ENCODE data around the gene NEK4. TPM values are rescaled to one million over a fixed set of nuclear protein-coding genes. Genes with fewer than 3 reads are reported as not detected.

NEK4 gene
- polyA plus RNA-seq, 3 donors from 2014 or later: 0.77 to 10.1 (median 5.1) TPM

DNA sequence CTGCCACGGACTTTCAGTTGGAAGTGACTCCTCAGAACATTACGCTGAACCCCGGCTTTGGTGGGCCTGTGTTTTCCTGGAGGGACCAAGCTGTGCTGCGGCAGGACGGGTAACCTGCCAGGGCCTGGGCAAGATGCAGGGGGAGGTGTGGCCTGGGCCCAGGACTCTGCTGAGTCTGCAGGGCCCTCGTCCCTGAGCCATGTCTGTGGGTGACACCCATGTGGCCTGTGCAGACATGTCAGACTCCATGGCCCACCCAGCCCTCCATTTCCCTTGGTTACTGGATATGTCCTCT lies 19.0 kb upstream of the NEK4 start:
- Mint-ChIP-seq H3K27ac (no peak overlapping the region), H3K36me3 (no peaks in the 10 kb centered on the region), H3K4me1 (no peaks in the 10 kb centered on the region), H3K9me3 (no peaks in the 10 kb centered on the region), H3K27me3 (ENCODE audit: low read depth in 3 of 3) (peaks cover 2 to 3% (median 2%) of the 10 kb centered on the region in 3 donors), H3K4me3 (no peak overlapping the region)
- DNase-seq: no peak

DNA sequence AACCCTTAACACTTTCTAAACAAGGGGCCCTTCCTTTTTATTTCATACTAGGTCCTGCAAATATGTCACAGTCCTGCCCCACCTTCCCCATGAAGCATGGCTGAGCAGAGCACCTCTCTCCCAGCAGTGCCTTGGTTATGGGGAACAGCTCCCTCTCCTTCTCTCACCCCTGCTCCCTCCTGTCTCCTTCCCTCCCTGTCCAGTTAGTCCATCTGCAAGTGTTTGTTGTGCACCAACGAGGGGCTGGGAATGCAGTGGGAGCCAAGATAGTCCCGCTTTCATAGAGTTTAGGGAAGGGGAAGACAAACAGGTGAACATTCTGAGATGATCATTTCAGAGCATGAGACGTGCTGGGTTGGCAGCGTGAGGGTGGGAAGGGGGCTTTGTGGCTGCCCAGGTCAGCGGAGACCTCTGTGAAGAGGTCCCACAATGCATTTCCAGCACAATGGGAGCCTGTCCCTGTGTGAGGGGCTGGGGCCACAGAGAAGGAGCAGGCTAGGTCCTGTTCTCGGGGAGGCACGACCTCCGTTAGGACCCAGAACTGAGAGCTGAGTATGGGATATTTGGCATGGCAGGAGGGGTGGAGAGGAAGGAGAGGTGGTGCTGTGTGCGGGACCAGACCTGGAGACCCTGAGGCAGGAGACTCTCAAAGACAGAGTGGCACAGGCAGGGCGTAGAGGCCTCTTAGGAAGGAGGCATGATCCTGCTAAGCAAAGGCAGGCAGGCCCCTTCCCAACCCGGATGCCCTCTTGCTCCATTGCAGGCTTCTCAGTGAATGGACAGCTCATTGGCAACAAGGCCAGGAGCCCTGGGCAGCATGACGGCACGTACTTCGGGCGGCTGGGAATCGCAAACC lies 18.4 kb upstream of the NEK4 start:
- no peak overlapping the region for H3K27ac Mint-ChIP-seq
- H3K27me3 Mint-ChIP-seq (ENCODE audit: low read depth in 3 of 3): peaks cover 2 to 4% (median 3%) of the 10 kb centered on the region in 3 donors
- no peaks in the 10 kb centered on the region for H3K9me3 Mint-ChIP-seq
- DNase-seq: no peak
- H3K36me3 Mint-ChIP-seq: no peaks in the 10 kb centered on the region
- no peaks in the 10 kb centered on the region for H3K4me1 Mint-ChIP-seq
- H3K4me3 Mint-ChIP-seq: no peak overlapping the region

DNA sequence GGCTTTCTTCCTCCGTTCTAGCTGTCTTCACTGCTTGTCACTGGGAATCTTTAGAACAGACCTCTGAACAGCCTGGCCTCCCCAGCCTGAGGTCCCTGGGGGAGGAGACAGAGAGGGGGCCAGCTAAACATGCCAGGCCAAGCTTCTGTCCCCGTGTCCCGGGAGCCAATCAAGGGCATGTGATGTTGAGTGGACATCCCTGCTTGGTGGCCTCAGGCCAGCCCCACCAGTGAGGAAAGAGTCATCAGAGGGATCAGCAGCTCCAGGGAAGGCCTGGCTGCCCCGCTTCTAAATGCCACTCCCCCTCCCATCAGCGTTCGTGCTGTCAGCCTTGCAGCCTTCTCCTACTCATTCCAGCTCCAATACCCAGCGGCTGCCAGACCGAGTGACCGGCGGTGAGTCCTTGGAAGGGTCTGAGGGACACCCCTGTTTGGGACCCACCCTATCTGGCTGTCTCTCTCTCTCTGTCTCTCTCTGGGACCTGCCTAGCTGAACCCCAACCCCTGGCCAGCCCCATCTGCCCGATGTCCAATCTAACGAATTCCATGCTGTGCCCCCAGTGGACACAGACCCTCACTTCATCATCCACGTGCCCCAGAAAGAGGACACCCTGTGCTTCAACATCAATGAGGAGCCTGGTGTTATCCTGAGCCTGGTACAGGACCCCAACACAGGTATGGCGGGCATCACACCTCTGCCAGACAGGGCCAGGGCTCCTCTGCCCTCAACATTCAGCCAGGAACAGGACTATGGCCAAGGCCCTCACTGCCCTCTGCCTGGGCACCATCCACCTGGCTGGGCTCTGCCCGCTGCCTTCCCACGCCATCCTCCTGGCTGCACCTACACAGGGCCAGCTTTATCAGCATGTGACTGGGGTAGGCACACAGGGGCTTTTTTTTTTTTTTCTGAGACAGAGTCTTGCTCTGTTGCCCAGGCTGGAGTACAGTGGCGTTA lies 17.2 kb upstream of the NEK4 start:
- Mint-ChIP-seq H3K4me1 (no peaks in the 10 kb centered on the region), H3K9me3 (no peaks in the 10 kb centered on the region), H3K36me3 (no peaks in the 10 kb centered on the region), H3K27ac (no peak overlapping the region), H3K27me3 (ENCODE audit: low read depth in 3 of 3) (peaks cover 2 to 4% (median 3%) of the 10 kb centered on the region in 3 donors), H3K4me3 (no peak overlapping the region)
- no peak for DNase-seq

DNA sequence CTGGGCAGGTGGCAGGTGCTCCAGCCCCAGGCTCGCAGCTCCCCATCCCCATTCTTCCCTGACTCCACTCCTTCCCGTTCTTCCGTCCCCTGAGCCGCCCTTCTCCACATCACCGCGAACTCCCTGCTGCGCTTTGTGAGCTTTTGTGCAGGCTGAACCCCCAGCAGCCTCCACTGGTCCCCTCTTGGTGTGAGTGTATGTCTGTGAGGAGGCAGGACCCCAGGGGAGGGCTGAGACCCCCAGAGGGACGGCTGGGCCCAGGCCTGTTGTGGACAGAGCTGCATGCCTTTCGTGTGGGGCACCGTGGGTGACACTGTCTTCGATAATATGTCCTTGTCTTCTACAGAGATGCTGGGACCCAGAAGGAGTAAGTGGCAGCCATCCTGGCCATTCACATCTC lies 16.5 kb upstream of the NEK4 start:
- no peak for DNase-seq
- Mint-ChIP-seq H3K4me3 (no peak overlapping the region), H3K27me3 (ENCODE audit: low read depth in 3 of 3) (peaks cover 2 to 4% (median 3%) of the 10 kb centered on the region in 3 donors), H3K27ac (no peak overlapping the region), H3K4me1 (no peaks in the 10 kb centered on the region), H3K36me3 (no peaks in the 10 kb centered on the region), H3K9me3 (no peaks in the 10 kb centered on the region)

DNA sequence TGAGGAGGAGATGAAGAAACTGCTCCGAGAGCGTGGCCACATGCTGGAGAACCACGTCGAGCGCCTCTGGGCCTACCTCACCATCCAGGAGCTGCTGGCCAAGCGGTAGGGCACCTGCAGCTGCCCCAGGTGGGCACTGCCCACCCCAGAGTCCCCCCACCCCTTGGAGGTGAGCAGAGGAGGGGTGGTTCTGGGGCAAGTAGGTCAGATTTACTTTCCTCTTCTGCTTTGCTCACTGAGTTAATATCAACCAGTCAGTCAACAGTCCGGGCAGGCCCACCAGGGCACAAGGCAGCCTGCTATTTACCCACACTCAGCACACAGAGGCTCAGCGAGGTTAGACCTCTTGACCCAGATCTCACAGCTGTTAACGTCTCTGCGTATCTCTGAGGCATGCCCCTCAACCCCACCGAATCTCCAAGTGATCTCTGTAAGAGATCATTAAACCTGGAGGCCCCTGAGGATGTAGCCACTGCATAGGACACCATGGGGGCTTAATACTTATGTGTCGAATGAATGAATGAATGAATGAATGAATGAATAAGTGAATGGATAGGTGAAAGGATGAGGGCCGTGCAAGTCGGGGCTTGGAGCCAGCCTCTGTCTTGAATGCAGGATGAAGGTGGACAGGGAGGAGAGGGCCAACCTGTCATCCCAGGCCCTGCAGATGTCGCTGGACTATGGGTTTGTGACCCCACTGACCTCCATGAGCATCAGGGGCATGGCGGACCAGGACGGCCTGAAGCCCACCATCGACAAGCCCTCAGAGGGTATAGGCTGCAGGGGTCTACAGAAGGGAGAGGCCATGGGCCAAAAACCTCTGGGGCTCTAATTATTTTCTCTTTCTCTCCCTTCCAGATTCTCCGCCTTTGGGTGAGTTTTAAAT lies 15.8 kb upstream of the NEK4 start:
- Mint-ChIP-seq H3K27ac (no peak overlapping the region), H3K4me1 (peaks cover 0 to 6% of the 10 kb centered on the region in 2 donors), H3K9me3 (no peaks in the 10 kb centered on the region), H3K27me3 (ENCODE audit: low read depth in 3 of 3) (peaks cover 0 to 4% (median 3%) of the 10 kb centered on the region in 3 donors), H3K4me3 (no peak overlapping the region), H3K36me3 (no peaks in the 10 kb centered on the region)
- no peak for DNase-seq

DNA sequence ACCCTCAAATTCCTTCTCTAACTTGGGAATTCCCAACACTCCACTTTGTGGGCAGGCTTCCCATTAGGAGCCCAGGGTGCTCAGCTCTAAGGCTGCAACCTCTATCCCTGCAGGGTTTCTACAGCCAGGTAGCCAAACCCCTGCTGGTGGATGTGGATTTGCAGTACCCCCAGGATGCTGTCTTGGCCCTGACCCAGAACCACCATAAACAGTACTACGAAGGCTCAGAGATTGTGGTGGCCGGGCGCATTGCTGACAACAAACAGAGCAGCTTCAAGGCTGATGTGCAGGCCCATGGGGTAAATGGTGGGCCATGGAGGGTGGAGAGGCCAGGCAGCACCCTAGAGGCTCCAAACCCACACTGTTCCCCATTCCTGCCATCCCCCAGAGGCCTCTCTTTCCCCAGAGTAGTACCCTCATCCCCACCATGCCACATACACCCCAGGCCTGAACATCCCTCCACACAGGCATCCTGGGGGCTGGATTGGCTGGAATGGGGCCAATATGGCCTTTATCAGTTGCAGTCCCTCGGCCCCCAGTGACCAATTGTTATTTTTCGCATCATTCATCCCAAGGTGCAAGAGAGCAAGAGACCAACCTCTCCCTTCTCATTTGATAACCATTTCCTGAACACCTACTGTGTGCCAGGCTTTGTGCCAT lies 14.3 kb upstream of the NEK4 start:
- H3K36me3 Mint-ChIP-seq: no peaks in the 10 kb centered on the region
- peaks cover 0 to 6% (median 3%) of the 10 kb centered on the region in 3 donors for H3K27me3 Mint-ChIP-seq (ENCODE audit: low read depth in 3 of 3)
- H3K9me3 Mint-ChIP-seq: no peaks in the 10 kb centered on the region
- DNase-seq: no peak
- no peak overlapping the region for H3K4me3 Mint-ChIP-seq
- H3K4me1 Mint-ChIP-seq: peaks cover 0 to 9% of the 10 kb centered on the region in 2 donors
- H3K27ac Mint-ChIP-seq: no peak overlapping the region

DNA sequence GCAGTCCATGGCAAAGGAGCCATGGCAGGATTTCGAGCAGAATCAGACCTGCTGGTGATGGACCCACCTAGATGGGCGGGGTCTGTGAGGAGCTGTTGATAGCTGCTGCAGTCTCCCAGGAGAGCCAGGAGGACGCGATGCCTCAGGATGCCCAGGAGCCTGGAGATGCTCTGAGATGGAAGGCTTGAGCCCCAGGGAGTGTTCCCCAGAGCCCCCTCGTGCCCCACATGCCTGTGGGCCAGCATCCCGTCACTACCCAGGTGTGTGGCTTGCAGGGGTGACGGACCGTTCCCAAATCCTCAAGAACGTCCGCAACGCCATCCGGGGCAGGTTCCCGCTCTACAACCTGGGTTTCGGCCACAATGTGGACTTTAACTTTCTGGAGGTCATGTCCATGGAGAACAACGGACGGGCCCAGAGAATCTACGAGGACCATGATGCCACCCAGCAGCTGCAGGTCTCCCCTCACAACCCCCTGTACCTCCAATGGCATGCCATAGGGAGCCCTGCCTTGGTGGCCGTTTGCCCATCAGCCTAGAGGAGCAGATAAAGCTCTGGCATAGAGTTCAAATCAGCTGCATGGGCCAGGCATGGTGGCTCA lies 13.4 kb upstream of the NEK4 start:
- H3K4me1 Mint-ChIP-seq: peaks cover 0 to 9% of the 10 kb centered on the region in 2 donors
- no peak overlapping the region for H3K4me3 Mint-ChIP-seq
- H3K36me3 Mint-ChIP-seq: no peaks in the 10 kb centered on the region
- H3K27ac Mint-ChIP-seq: no peak overlapping the region
- no peak for DNase-seq
- peaks cover 0 to 6% (median 3%) of the 10 kb centered on the region in 3 donors for H3K27me3 Mint-ChIP-seq (ENCODE audit: low read depth in 3 of 3)
- no peaks in the 10 kb centered on the region for H3K9me3 Mint-ChIP-seq

DNA sequence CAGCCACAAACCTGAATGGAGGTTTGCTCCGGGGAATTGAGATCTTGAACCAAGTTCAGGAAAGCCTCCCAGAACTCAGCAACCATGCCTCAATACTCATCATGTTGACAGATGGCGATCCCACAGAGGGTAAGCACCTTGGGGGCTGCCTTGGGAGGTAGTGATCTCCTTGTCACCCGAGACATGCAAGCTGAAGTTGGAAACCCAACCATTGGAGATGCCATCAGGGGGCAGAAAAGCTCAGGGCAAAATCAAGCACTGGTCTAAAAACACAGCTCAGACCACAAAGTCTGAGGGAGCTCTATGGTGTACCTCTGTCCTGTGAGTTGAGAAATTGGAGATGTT lies 12.4 kb upstream of the NEK4 start:
- peaks cover 0 to 6% (median 3%) of the 10 kb centered on the region in 3 donors for H3K27me3 Mint-ChIP-seq (ENCODE audit: low read depth in 3 of 3)
- no peaks in the 10 kb centered on the region for H3K9me3 Mint-ChIP-seq
- H3K27ac Mint-ChIP-seq: no peak overlapping the region
- peaks cover 4 to 9% of the 10 kb centered on the region in 2 donors for H3K4me1 Mint-ChIP-seq
- DNase-seq: no peak
- no peak overlapping the region for H3K4me3 Mint-ChIP-seq
- H3K36me3 Mint-ChIP-seq: no peaks in the 10 kb centered on the region

DNA sequence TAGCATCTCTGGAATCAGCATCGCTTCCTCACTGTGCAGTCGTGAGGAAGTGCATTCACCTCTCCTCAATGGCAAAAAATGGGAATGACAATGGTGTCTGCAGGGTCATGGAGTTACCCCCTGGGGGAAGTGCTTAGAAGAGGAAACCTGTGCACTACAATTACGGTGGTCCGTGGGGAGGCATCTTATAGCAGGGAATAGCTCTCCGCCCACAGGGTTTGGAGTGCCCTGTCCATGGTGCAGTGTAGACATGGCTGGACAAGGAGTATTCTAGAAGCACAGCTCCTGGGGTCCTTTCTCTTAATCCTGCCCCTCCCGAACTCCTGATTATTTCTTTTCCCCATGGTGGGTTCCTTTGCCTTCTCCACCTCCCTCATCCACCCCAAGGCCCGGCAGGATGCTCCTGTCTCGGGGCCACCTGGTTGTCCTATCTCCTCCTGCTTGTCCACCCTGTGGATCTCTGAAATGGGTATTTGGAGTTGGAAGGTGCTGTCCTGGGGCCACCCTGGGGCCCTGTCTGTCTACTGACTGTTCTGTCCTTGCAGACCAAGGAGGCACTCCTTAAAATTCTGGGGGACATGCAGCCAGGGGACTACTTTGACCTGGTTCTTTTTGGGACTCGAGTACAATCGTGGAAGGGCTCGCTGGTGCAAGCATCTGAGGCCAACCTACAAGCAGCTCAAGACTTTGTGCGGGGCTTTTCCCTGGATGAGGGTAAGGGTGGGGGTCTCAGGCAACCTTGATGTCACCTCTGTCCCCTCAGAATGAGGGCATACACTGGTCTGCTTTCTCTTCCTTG lies 11.9 kb upstream of the NEK4 start:
- no peaks in the 10 kb centered on the region for H3K36me3 Mint-ChIP-seq
- no peak for DNase-seq
- H3K4me1 Mint-ChIP-seq: peaks cover 7 to 9% of the 10 kb centered on the region in 2 donors
- H3K27ac Mint-ChIP-seq: no peak overlapping the region
- H3K27me3 Mint-ChIP-seq (ENCODE audit: low read depth in 3 of 3): peaks cover 0 to 6% (median 3%) of the 10 kb centered on the region in 3 donors
- no peaks in the 10 kb centered on the region for H3K9me3 Mint-ChIP-seq
- no peak overlapping the region for H3K4me3 Mint-ChIP-seq

DNA sequence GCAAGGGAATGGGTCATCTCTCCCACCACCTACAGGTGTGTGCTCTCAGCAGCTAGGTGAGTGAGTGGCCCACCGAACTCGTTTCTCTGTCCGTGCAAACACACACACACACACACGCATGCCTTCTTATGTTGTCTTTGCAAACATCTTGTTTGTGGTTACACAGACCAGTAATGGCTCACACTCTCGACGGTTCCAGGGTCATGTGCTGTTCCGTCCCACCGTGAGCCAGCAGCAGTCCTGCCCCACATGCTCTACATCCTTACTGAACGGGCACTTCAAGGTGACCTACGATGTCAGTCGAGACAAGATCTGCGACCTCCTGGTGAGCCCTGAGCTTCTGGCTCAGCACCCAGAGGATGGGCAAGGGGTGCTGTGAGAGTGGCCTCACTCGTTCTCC lies 11.0 kb upstream of the NEK4 start:
- Mint-ChIP-seq H3K27ac (no peak overlapping the region), H3K36me3 (no peaks in the 10 kb centered on the region), H3K4me1 (peaks cover 7 to 9% of the 10 kb centered on the region in 2 donors), H3K4me3 (no peak overlapping the region), H3K27me3 (ENCODE audit: low read depth in 3 of 3) (peaks cover 0 to 6% (median 1%) of the 10 kb centered on the region in 3 donors), H3K9me3 (no peaks in the 10 kb centered on the region)
- DNase-seq: no peak

DNA sequence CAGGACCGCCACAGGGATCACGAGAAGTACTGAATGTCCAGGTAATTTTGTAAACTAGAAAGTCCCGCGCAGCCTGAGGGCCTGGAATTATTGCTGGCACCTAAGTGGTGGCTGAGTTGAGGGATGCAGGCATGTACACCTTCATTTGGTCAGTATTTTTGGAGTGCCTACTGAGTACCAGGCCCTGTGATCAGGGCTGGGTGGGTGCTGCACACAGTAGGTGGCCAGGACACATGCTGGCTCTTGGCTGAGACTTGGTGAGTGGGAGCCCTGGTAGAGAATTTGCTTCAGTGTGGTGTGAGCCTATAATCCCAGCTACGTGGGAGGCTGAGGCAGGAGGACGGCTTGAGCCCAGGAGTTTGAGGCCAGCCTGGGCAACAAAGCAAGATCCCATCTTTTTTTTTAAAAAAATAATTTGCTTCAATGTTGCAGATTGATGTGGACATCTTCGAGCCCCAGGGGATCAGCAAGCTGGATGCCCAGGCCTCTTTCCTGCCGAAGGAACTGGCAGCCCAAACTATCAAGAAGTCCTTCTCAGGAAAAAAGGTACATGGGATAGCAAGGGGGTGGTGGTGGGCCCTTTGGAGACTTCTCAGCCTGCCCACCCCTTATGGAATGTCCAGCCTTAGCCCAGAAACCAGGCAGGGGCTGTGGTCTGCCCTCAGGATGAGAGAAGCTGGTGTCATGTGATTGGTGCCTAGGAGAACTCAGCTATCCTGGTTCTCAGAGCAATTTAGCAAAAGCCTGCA lies 9.3 kb upstream of the NEK4 start:
- Mint-ChIP-seq H3K4me3 (no peak overlapping the region), H3K9me3 (no peaks in the 10 kb centered on the region), H3K27ac (peak overlapping the region in 1 of 6 donors; percentile 8), H3K27me3 (ENCODE audit: low read depth in 3 of 3) (peaks cover 0 to 6% (median 2%) of the 10 kb centered on the region in 3 donors), H3K36me3 (no peaks in the 10 kb centered on the region), H3K4me1 (peaks cover 7 to 9% of the 10 kb centered on the region in 2 donors)
- no peak for DNase-seq
